Activated CD4-positive, alpha-beta T cell treated with anti-CD3 and anti-CD28 coated beads, Interleukin-2, amount 50 U/mL, for 48 hours (primary cell): ENCODE results near the gene KMT2D.

ENCODE experiments used
- DNase-seq, 2 experiments: peaks; one replicate each; pipeline ENCODE4 v3.0.0-alpha.2; 2020

The KMT2D gene

DNA sequence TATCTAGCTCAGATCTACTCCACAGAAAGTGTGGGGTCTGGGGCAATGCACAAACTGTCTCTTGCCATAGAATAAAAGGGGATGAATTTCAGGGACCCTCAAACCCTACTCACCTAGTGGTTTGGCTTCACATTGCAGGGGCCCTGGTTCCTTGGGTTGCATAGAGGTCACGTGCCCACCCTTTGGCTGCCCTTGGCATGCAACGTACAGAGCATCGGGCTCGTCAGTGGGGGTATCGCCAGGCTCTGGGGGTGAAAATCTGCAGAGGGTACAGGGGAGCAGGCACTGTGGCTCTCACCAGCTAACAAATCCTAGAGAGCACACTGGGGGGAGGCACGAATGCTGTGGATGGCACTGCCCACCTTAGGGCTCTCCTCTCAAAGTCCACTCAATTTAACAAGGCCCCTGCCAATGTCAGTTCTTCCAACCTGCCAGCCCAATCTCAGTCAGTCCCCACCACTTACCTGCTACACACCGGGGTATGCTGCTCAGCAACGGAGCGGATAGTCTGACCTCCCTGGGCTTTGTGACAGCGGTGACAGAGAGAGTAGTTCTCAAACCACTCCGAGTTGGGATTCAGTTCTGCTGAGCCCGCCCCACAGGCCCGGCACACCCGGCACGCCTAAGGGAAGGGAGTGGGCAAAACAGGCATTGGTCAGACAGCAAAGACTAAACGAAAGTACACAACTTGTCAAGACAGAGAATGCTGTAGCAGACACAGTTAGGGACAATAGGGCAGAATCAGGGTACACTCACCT, 8.0 kb downstream of the KMT2D start:
- DNase-seq = no peak

DNA sequence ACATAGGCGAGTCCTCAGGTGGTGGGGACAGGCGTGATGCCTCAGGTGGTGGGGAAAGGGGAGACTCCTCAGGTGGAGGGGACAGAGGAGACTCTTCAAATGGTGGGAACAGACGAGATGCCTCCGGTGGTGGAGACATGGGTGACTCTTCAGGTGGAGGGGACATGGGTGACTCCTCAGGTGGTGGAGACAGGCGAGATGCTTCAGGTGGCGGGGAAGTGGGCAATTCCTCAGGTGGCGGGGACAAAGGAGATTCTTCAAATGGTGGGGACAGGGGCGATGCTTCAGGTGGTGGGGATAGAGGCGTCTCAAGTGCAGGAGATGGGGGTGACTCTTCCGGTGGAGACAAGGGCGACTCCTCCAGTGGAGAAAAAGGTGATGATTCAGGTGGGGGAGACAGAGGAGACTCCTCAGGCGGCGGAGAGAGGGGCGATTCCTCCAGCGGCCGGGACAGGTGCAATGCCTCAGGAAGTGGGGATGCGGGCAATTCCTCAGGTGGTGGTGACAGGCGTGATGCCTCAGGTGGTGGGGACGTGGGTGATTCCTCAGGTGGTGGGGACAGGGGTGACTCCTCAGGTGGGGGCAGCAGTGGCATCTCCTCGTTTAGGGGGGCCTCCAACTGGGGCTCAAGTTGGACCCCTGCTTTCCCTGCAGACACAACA, 8.7 kb downstream of the KMT2D start:
- no peak for DNase-seq

DNA sequence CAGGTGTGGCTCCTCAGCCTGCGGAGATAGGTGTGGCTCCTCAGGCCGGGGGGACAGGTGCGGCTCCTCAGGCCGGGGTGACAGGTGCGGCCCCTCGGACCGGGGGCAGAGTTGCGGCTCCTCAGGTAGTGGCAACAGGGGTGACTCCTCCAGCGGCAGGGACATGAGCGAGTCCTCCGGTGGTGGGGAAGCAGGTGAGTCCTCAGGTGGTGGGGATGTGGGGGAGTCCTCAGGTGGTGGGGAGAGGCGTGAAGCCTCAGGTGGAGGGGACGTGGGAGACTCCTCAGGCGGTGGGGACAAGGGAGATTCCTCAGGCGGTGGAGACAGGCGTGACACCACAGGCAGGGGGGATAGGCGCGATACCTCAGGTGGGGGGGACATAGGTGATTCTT, 9.2 kb downstream of the KMT2D start:
- DNase-seq = no peak

DNA sequence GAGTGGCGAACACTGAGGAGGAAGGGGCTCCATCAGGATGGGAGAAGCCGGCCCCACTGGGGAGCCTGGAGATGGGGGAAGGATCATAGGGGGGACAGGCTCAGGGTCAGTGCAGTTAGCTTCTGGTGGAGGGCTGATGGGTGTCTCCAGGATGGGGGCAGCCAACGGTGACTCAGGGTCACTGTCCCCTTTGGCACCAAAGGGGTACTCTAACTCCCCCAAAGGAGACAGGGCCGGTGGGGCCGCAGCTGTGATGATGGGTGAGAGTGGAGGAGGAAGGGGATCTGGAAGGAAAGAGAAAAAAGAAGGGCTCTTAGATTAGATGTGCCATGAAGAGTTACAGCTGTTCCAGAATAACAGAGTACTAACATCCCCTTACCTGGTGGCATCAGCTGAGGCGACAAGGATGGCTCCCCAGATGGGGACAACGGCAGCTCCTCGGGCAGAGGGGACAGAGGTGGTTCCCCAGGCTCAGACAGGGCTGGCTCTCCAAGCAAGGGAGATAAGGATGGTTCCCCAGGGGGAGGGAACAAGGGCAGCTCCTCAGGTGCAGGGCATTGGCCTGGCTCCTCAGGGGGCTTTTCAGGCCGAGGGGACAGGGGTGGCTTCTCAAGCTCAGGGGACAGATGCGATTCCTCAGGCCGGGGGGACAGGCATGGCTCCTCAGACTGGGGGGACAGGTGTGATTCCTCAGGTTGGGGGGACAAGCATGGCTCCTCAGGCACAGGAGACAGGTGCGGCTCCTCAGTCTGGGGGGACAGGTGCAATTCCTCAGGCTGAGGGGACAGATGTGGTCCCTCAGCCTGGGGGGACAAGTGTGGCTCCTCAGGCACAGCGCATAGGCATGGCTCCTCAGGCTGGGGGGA, 9.9 kb downstream of the KMT2D start:
- no peak for DNase-seq

DNA sequence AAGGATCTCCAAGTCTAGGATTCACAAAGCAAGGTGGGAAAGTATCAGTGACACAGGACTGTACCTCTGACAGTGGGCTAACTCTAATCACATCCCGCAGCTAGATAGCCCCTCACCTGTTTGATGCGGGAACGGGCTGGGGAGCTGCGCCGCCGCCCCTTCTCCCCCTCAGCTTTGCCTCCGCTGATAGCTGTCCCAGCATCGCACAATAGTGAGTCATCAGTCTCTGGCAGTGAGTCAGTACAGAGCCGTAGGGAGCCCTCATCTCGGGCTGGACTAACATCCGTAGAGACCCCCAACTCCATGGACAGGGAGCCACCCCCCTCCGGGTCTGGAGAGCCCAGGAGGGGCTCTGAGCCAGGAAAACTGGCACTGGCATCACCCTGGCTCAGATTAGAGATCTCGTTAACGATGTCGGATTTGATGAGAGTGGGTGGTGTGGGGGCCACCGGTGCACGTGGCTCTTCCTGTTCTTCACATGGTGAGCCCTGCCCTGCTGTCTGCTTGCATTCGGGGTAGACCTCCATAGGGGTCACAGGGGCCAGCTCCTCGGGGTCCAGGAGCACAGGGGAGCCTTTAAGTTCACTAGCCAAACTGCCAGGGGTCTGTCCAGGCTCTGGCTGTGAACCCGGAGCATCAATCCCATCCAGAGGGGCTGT, 10.9 kb downstream of the KMT2D start:
- no peak for DNase-seq

DNA sequence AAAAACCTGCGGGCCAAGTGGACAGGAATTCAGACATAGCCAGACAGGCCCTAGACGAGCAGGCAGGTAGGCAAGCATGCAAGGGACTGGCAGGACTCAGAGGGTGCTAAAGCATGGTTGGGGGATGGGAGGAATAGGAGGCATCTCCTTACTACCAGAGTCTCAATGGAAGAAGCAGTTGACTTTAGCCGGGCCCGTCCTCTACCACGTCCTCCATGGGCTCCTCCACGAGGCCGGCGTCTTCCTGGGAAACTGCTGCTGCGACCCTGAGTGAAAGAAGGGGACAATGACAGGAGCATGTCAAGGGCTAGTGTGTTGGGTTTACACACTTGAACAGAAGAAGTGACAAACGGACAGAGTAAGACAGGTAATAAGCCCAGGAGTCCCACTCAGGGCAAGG, 11.6 kb downstream of the KMT2D start:
- no peak for DNase-seq

DNA sequence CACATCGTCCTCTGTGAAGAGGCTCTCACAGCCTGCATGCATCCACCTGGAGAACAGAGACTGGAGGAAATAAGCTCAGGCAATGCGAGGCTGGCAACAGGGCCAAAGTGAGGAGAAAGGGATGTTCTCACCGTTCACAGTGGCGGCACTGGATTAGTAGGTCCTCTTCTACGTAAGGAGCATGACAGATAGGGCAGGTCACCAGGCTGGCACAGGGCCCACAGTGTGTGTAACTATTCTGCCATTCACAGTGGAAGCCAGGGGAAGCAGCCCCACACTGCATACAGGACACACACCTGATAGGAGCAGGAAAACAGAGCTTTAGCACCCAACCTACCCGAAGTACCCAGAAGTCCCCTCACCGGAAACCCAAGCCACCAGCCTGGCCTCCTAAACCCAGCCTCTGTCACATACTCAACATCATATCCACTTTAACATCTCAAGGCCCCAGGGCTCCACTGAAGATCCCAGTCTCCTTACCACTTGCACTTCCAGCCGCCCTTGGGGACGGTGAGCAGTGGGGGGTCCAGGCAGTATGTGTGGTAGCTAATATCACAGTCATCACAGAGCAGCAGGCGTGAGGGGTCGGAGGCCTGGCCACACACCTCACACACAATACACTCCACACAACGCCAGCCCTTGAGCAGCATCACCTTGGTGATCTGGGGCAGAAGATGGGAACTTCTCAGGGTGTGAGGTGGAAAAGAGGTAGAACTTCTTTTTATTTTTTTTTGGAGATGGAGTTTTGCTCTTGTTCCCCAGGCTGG, 14.3 kb downstream of the KMT2D start:
- no peak for DNase-seq

DNA sequence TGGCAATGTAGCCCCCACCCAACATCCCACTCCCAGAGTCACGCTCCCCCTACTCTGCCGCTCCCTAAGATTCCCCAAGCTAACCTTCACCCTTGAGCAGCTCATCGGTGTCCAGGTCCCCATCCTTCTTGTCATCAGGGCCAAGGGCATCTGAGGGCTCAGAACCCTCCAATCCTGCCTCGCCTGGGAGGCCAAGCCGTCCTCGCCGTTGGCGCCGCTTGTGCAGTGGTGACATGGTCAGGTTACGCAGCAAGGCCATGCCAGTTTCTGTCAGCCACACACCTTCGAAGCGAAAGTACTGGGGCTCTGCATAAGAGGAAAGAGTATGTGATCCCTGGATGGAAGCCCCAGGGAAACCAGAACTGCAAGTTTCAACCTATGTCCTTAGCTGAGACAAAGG, 15.9 kb downstream of the KMT2D start:
- no peak for DNase-seq

DNA sequence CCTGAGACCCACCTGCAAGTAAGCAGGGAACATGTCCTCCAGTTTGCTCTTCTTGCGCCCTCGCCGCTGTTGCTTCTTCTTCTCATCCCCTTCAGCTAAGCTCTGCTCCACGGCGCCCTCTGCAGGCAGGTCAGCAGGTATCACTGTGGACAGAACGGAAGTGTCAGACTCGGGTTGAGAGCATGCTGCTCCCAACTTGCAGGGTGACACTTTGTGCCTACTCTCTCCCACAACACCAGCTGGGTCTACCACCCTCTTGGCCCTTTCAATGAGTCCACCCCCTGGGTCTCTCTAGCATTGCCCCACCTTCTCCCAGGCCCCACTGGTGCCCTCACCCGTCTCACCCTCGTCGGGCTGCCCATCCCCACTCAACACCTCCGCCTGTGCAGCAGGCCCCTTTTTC, 16.7 kb downstream of the KMT2D start:
- DNase-seq = peak; percentile 87 to 88

DNA sequence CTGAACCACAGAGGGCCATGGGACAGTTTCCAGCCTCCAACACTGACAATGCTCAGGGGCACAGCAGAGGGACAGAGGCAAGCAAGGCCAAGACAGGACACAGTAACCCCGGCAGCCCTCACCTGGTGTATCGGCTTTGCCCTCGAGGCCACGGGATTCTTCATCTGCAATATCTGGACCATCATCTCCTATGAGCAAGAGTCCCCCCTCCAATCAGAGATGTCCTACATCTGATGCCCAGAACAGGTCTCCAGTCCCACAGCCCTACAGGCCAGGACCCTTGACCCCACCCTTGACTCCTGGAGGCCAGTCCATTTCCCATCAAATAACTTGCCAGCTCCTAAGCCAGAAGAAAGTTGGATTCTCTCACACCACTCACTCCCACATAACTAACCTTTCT, 17.4 kb downstream of the KMT2D start:
- DNase-seq = no peak

DNA sequence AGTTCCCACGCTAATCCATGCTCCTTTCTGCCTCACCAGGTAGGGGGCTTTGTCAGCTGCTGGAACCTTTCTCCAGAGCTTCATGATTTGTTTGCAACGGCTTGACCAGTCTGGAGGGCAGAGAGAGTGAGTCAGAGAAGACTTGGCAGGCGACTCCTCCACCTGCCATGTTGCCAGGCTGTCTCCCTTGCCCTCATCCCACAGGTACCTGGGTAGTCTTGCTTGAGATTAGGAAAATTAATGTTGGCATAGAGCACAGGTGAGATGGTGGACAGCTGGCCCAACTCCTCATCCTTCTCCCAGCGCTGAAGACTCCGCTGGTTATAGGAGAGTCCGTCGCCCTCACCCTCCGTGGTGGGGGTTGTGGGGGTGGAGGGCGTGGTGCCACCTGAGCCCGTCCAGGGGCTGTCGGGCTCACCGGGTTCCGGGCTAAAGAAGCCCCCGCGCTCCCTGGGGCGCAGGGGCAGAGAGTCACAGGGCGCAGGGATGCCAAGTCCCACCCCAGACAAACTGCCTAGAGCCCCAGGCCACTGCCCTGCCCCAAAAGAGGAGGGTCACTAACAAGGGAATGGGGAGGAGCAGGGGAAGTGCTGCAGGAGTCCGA, 18.6 kb downstream of the KMT2D start:
- no peak for DNase-seq

DNA sequence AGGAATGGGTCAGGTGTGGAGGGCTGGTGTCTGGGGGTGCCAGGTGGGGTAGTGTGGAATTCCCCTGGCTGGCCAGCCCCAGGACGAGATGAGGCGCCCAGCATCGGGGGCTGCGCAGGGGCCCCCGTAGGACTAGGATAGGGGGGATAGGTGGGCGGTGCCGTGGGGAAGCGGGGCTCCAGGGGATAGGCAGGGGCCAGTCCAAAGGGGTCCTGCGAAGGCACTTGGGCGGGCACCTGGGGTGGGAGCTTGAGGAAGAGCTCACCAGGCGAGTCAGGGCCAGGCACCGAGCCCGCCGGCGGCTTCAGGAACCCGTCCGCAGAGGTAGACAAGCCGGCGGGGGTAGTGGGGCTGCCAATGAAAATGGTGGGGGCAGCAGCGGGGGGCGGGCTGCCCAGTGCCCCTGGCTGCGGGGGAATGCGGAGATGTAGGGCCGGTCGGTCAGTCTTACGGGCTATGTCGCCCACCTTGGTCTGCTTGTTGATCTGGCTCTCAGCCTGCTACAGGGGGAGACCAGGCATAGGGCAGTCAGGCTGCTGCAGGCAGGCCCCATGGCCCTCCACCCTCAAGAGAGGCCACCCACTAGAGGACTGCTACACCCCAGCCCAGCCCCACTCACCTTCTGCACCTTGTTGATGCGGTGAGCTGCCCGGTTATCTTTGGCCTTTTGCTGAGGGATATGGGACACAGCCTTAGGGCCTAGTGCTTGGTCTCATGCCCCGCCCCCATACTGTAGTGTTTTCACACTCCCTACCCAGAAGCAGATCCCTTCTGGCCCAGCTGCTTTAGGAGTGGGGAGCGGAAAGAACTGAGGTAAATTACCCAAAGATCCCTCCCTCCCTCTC, 19.3 kb downstream of the KMT2D start:
- no peak for DNase-seq

DNA sequence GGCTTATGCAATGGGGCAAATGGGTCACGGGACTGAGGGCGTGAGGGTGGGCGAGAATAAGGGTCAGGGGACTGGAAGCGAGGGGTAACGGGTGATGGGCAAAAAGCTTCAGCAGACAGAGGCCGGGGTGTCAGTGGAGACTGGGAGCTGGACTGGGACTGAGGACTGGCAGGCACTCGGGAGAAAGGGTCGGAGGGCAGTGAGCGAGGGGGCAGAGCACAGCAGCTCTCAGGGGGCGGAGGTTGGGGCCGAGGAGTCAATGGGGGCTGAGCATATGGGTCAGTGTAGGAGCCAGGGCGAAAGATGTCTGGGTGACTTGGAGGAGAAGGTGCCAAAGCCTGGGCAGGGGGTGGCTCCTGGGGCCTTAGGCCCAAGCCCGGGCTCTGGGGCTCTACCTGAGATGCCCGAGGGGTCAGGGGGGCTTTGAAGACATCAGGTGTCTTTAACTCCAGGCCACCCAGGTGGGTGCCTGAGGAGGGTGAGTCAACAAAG, 20.2 kb downstream of the KMT2D start:
- no peak for DNase-seq

DNA sequence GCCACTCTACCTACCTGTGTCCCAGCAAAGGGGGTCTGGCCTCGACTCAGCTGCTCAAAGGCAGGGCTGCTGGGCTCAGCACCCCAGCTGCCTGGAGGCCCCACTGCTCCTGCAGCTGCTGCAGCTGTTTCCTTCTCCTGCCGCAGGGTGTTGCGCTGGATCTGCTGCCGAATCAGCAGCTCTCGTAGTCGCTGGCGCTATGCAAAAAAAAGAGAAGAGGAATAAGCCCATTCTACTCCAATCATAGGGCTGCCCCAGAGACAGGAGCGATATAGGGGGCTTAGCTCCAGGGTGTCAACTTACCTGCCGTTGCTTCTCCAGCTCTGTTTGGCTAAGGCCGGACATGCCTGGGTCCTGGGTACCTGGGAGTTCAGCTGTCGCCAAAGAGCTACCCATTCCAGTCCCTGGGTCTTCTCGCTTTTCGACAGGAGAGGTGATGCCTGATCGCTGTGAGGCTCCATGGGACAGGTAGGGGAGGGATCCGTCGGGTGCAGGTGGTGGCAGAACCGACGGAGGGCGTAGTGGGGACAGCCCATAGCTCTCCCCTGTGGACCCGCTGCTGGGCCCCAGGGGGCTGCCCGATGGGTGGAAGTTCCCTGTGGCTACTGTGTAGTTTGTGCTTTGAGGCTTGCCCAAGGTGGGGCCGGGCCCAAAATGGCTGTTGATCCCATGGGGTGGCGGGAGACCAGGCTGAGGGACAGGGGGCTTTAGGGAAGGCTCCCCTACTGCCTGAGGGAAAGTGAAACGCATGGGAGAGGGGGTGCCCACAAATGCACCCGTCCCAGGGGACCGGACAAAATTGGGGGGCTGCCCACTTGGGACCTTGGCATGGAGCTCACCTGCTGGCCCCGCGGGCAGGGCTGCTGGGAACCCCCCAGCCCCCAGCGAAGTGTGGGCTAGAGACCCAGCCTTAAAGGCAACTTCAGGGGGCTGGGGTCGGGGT, 20.9 kb downstream of the KMT2D start:
- no peak for DNase-seq

DNA sequence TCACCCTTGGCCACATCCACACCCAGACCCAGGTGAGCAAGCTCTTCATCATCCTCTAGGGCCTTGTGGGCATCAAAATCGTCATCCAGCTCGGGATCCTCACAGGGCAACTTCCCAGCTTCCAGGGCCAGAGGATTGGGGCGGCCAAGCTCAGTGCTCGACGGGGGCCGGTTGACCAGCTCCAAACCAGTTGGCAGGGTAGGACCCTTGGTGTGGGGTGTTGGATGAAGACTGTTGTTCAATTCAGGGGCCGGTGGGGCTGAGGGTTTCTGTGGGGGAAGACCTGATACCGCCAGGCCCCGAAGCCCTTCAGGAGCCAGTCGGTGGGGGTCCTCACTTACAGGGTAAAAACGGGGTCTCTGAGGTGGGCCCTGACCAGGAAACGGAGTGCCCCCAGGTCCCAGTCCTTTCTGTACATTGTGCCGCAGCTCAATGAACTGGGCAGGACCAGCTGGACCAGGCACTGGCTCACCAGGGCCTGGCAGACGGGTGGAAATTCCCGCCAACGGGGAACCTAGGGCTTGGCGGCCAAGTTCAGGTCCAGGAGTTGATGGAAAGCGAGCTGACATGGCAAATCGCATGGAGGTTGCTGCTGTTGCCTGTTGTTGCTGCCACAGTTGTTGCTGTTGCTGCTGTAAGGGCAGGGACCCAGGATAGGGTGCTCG, 22.2 kb downstream of the KMT2D start:
- no peak for DNase-seq

DNA sequence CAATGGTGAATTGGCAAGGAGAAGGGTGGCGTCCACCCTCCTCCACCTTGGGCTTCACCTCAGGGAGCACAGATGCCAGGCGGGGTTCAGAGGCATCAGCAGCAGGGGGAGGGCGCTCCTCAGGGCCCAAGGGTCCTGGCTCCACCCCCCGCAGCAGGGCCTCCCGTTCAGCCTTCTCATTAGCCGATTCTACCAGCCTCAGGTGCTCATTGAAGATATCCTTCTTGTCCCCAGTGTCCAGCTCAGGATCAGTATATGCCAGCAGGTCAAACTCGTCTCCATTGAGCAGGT, 22.7 kb downstream of the KMT2D start:
- DNase-seq = no peak

DNA sequence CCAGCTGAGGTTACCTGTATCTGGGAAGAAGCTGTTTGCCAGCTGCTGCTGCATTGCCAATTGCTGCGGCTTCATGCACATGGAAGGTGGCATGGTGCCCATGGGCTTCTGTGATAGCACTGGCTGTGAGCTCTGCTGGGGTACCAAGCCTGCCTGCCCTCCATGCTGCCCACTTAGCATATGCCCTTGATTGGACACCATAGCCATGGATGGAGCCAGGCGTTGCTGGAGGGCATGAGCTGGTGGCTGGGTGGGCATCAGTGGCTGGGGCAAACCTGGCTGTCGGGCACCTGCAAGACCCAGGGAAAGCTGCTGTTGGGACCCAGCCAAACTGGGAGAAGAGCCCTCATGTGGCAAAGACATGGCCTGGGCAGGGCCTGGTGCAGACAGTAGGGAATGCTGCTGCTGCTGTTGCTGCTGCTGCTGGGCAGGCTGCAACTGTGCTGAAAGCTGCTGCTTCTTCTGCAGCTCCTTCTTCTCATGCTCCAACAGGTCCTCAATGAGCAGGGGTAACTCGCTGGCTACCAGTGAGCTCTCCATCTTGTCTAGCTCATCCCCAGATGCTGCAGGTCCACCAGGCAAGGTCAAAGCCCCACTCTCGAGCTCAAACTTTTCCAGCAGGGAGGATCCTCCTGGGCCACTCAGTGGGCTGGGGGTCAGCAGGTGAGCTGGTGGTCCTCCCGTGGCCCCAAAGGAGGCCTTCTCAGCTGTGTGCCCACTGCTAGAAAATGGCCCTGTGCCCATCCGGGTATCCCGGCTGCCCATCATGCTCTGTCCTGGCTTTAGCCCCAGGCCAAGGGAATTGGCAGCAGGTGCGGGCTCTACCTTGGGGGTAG, 23.3 kb downstream of the KMT2D start:
- DNase-seq = no peak

DNA sequence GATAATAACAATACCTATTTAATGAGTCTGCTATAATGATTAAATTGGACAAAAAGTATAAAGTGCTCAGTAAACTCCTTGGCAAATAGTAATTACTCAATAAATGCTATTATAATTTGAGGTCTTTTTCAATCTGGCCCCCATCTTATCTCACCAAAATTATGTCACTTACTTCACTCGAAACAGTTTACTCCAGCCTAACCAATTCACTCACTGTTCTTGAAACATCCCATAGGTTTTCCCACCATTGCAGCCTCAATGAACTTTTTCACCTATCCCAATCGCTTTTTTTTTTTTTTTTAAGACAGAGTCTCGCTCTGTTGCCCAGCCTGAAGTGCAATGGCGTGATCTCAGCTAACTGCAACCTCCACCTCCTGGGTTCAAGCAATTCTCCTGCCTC, 24.6 kb downstream of the KMT2D start:
- no peak for DNase-seq

DNA sequence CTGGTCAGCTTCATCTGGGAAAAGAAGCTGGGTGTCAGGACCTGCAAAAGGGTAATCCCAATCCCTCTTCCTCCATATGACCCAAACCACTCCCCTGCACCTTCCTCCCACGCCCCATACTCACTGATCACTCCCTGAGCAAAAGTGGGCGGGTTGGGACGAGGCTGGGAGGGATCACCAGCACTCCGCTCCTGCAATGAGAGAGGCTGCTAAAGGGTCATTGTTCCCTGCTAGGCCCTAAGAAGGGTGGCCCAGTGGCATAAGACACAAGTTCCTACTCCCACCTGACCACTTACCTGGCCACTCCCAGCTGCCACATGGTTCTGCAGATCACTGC, 26.3 kb downstream of the KMT2D start:
- DNase-seq = no peak
